GM12801 (cell line): Measurements from ENCODE around the gene RGS3.

Experiments
- TF ChIP-seq, protein P1 (sequence below): IDR thresholded peaks from one replicate; pipeline ENCODE4 v1.5.1; 2011; ENCODE audit warnings: control low read depth; ENCODE audit not compliant: insufficient read length; ENCODE audit errors: extremely low read depth

Gene RGS3

DNA sequence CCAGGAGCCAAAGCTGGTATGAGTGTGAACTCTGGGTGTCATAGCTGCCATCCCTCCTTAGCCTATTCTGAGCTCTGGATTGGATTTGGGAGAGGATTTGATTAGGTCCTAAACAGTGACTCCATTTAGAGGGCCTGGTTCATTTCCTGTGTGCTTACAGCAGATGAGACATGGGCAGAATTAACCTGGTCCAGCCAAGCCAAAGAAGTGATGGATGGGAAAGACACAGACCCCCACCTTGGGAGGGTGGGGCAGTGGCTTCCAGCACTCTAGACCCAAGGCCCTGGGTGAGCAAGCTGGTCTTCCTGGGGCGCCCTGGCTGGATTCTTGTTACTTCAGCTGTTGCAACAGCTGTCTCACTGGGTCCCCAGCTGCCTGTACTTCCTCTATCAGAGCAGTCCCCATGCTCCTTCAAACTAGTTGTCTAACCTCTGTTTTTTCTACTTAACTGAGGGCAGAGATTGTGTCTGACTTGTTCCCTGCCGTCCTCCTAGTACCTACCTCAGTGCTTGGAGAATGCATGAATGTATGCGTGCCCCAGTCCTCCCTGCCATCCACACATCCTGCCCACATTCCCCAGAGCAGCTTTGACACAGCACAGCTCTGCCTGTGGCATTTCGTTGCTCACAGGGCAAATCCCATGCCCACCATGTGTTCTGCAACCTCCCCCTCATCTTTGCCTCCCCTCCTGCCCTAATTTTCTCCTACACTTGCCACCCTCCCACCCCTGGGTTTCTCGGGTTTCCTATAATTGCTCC, 115.9 kb downstream of the RGS3 start:
- TF ChIP-seq, protein P1, sequence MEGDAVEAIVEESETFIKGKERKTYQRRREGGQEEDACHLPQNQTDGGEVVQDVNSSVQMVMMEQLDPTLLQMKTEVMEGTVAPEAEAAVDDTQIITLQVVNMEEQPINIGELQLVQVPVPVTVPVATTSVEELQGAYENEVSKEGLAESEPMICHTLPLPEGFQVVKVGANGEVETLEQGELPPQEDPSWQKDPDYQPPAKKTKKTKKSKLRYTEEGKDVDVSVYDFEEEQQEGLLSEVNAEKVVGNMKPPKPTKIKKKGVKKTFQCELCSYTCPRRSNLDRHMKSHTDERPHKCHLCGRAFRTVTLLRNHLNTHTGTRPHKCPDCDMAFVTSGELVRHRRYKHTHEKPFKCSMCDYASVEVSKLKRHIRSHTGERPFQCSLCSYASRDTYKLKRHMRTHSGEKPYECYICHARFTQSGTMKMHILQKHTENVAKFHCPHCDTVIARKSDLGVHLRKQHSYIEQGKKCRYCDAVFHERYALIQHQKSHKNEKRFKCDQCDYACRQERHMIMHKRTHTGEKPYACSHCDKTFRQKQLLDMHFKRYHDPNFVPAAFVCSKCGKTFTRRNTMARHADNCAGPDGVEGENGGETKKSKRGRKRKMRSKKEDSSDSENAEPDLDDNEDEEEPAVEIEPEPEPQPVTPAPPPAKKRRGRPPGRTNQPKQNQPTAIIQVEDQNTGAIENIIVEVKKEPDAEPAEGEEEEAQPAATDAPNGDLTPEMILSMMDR: no peak

DNA sequence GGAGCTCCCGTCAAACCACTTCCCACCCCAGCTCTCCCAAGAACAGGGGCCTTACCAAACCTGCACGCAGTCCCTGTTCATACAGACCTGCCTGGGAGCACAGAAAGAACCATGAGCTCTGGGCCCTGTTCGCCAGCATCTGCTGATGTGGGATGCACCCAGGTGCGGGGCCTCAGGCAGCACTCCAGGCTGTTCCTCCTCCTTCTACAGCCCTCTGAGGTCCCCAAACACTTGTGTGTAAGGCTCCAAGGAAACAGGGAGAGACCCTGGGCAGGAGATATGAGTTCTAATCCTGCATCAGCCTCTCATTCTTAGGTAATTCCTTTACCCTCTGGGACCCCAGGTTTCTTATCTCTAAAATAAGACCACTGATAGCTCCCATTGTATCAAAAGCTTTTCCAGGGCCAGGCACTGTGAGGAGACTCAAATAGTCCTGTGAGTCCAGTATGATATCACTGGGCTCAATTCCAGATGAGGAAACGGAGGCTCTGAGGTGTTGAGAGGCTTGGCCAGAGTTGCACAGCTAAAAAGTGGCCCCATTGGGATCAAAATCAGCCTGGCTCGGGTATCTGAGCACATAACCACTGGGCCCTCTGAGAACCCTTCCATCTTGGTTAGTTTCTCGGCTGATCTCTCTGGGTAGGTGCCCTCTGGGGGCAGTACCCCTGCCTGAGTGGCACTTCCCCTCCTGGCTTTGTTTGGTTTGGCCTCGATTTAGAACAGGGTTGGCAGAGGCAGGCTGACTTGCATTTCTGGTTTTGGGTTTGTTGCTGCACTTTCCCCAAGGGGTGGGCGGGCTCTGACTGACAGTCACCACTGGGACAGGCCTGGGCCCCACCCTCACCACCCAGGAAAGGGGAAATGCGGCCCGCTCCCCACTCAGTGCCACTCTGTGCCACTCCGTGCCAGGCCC, 116.8 kb downstream of the RGS3 start:
- TF ChIP-seq, protein P1: no peak

DNA sequence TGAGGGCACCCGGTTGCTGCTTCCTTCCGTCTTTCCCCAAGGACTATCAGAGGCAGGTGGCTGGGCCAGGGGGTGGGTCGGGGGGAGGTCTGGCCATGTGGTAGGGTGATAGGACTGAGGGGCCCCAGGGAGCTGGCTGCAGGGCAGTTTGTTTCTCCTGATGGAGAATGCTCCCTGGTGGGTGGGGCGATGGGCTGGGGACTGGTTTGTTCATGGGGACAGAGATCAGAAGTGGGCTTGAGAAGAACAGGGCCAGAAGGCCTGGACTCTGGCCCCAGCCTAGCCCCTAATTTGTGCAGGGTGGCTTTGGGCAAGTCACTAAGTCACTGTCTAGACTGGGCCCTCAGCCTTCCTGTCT, 117.4 kb downstream of the RGS3 start:
- TF ChIP-seq, protein P1: no peak

DNA sequence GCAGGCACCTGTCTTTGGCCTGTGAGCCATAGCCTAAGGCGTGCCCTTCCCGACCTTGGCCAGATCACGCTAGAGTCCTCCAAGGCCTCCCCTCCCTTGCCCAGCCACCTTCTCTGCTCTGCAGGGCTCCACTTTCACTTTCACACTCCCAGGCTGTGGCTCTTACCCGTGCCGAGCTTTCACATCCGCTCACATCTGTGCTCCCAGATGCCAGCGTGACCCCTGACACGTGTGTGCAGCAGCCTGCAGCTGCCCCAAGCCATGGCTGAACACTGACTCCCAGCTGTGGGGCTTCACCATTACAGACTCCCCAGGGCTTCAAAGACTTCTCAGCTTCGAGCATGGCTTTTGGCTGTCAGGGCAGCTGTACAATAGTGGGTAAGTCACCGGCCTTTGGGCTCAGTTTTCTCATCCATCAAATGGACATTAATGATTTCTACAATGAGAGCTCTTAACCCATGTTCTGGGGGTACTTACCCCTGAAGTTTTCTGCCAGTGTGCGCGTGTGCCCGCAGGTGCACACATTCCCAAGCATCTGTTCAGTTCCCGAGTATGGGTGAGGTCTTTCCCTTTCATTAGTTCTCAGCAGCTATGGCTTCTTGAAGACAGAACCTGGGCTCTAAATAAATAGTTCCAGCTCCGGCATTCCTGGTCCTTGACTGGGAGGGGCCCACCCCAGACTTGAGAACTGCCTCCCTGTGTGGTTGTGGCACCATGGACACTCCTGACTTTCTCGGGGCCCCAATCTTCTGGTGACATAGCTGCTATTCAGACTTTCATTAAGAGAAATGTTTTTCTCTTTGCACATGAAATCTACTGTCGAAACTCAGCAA, 118.6 kb downstream of the RGS3 start:
- TF ChIP-seq, protein P1: no peak

DNA sequence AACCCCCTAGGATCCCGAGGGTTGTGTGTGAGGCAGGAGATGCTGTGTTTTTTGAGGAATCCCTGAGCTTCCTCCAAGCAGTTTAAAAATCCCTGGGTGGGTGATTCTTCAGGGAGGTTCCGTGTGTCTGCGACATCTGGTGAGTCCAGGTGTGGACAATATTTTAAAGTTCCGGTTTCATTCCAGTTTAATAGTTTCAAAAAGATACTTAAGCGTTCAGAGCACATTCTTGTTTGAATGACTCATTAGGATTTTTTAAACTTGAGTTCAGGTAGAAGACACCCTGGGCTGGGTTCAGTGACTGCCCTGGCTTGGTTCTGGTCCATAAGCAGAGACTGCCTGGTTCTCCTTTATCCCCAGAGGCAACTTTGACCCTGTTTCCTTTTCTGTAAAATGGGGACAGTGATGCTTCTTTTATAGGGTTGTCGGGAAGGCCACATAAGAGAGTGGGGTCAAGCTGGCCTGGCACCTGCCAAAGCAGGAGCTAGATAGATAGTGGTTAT, 119.2 kb downstream of the RGS3 start:
- TF ChIP-seq, protein P1: no peak

DNA sequence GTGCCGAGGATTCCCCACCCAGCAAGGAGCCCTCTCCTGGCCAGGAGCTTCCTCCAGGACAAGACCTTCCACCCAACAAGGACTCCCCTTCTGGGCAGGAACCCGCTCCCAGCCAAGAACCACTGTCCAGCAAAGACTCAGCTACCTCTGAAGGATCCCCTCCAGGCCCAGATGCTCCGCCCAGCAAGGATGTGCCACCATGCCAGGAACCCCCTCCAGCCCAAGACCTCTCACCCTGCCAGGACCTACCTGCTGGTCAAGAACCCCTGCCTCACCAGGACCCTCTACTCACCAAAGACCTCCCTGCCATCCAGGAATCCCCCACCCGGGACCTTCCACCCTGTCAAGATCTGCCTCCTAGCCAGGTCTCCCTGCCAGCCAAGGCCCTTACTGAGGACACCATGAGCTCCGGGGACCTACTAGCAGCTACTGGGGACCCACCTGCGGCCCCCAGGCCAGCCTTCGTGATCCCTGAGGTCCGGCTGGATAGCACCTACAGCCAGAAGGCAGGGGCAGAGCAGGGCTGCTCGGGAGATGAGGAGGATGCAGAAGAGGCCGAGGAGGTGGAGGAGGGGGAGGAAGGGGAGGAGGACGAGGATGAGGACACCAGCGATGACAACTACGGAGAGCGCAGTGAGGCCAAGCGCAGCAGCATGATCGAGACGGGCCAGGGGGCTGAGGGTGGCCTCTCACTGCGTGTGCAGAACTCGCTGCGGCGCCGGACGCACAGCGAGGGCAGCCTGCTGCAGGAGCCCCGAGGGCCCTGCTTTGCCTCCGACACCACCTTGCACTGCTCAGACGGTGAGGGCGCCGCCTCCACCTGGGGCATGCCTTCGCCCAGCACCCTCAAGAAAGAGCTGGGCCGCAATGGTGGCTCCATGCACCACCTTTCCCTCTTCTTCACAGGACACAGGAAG, 120.2 kb downstream of the RGS3 start:
- TF ChIP-seq, protein P1: no peak
